ENCODE measurements around the gene OR6S1. TPM values are rescaled to one million over a fixed set of nuclear protein-coding genes. Genes with fewer than 3 reads are reported as not detected.

The OR6S1 gene
- total RNA-seq, 1 donor from 2014 or later: not detected

DNA sequence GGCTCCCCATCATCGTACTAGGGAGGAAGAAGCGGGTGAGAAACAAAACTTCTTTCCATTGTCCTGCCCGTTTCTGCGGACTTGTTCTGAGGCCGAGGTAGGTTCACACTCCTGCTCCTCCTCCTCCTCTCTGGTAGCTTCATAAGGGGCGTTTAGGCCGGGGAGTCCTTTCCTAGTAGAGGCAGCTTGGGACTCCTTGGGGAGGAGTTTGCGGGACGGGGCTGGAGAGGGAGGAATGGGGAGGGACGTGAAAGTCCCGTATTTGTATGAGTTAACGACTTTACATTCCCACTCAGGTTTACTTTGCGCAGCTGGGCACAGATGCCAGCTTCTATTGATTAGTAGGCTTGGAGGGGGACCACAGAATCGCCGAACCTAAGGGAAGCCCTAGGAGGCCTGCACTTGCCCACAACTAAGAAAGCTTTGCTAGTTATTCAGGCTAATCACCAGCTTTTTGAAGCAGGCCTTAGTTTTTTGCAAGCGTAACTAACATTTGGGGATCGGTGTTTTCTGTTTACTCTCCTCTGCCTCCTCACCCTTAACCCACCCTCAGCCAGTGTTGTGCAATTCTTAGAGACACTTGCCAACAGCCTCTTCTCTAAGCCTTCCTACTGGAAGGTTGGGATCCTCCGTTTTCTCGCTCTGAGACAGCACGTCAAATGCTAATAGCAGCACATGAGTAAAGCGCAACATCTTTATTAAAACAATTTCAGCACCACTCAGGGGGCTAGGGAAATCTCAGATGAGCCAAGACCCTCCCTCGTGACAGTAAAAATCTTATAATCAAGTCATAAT lies 43.4 kb upstream of the OR6S1 start:
- H3K4me3 ChIP-seq (ENCODE audit: low read depth, low read length): peak overlapping the region; percentile 87
- TF ChIP-seq CTCF (conservative IDR thresholded peaks at IDR 0.05; ENCODE audit: low read depth, low read length): no peak
- DNase-seq (ENCODE audit: low read depth): no peak

GRCh38 chr14:20683891-20684661 lies 42.6 kb upstream of the OR6S1 start, which contains the start of gene RNASE4:
Gene RNASE4 (plus strand): TSS chr14:20684560. CDS start chr14:20699372, 14,812 bp downstream.
- peak within 1 kb of the TSS; percentile 87 for H3K4me3 ChIP-seq (ENCODE audit: low read depth, low read length)
- DNase-seq (ENCODE audit: low read depth): peak; percentile 54
- TF ChIP-seq CTCF (conservative IDR thresholded peaks at IDR 0.05; ENCODE audit: low read depth, low read length): no peak

DNA sequence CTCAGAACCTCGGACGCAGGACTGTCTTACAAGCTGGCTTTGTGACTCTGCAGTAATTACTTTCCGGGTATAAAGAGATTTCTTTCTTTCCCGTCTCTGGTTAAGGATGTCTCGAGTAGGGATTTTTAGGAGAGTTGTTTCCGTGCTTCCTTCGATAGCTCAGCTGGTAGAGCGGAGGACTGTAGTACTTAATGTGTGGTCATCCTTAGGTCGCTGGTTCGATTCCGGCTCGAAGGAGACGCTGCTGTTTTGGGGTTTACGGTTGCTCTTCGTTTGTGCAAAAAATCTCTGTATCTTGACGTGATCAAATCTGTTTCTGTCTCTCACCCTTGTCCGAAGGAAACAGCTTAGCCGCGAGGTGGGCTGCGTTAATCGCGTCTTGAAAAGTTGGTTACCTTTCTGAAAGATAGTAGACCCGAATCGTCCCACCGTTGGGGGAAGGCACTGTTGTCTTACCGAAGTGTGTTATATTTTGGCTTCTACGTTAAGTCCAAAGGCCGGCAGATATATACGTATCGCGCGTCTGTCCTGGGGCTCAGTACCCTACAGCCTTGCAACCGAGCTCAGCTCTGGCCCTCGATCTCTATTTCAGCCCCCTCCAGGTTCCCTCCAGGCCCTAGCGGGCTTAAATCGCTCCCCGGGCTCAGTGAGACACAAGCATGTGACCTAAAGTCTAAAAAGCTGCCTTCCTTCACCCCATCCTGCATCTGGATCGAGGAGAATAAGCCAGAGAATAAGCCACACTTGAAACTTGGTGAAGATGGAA lies 41.8 kb upstream of the OR6S1 start:
- no peak for TF ChIP-seq CTCF (conservative IDR thresholded peaks at IDR 0.05; ENCODE audit: low read depth, low read length)
- peak overlapping the region; percentile 87 for H3K4me3 ChIP-seq (ENCODE audit: low read depth, low read length)
- DNase-seq (ENCODE audit: low read depth): peak; percentile 76

GRCh38 chr14:20682435-20683124 lies 41.1 kb upstream of the OR6S1 start:
- peak overlapping the region; percentile 87 for H3K4me3 ChIP-seq (ENCODE audit: low read depth, low read length)
- peak; percentile 70 for DNase-seq (ENCODE audit: low read depth)
- TF ChIP-seq CTCF (conservative IDR thresholded peaks at IDR 0.05; ENCODE audit: low read depth, low read length): no peak

GRCh38 chr14:20682127-20682434 lies 40.6 kb upstream of the OR6S1 start:
- DNase-seq (ENCODE audit: low read depth): no peak
- no peak for TF ChIP-seq CTCF (conservative IDR thresholded peaks at IDR 0.05; ENCODE audit: low read depth, low read length)

DNA sequence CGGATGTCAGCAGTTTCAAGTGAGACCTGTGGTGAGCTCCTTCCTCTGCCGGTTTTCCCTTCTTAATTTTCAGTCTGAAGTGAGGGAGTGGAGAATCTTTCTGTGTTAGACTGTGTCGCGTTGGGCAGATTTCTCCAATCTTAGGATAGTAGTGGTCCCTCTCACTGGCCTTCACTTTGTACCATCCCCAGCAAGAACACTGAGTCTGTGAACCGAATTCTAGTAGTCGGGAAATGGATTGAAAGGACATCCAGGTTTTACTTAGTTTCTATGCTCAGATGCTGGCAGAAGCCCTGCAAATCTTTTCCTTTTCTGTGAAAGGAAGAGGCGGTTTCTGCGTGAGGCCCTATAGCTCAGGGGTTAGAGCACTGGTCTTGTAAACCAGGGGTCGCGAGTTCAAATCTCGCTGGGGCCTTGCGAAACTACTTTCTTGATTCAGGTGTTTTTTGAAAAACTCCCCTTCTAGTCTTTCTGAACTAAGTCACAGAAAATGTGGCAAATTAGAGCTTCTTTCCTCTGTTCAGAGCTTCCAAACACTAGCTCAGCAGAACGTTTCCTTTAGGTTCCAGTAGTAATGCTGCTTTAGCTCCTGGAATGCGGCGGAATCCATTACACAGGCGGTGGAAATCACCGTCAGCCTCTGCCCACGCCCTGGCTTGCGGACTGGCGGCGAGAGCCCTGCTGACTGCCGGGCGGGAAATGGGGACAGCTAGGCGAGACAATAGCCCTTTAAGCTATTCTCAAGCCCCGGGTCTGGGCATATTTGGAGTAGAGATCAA lies 40.0 kb upstream of the OR6S1 start:
- TF ChIP-seq CTCF (conservative IDR thresholded peaks at IDR 0.05; ENCODE audit: low read depth, low read length): no peak
- H3K4me3 ChIP-seq (ENCODE audit: low read depth, low read length): peak overlapping the region; percentile 87
- peak; percentile 79 for DNase-seq (ENCODE audit: low read depth)

More at GRCh38 chr14:20682127-20682434, 40.6 kb upstream of the OR6S1 start:
- H3K4me3 ChIP-seq (ENCODE audit: low read depth, low read length): peak overlapping the region; percentile 87
